Panc1 (cell line): ENCODE data around the gene PDGFD. TPM values are rescaled to one million over a fixed set of nuclear protein-coding genes. Genes with fewer than 3 reads are reported as not detected.

Experiments
- ATAC-seq: fragments of 200-7000 bp; cut with Tn5 transposase; 2 replicates; pipeline ENCODE4 v1.9.1; 2020; ENCODE audit warnings: mild to moderate bottlenecking, moderate library complexity
- BruUV-seq: library from RNA; stranded (reverse); fragments of 400-500 nt; replicated peaks from 2 replicates; lab custom pipeline; 2021; lab: Mats Ljungman, UMichigan
- CTCF ChIA-PET: fragments of 300-600 bp; sonication (Branson Sonifier 250); formaldehyde crosslinking; loops from one replicate; lab custom pipeline; 2022; ENCODE audit warnings: antibody characterized with exemption; lab: Charles Lee
- POLR2A ChIA-PET: fragments of 300-600 bp; sonication (Branson Sonifier 250); formaldehyde crosslinking; loops from one replicate; lab custom pipeline; 2022; ENCODE audit warnings: antibody characterized with exemption; lab: Charles Lee
- DNase-seq: peaks from one replicate; pipeline ENCODE4 v3.0.0-alpha.2; 2010; ENCODE audit warnings: low read depth, low spot score
- H3K27ac ChIP-seq: 2 replicates; pipeline ENCODE4 v1.5.1; 2011; ENCODE audit warnings: mild to moderate bottlenecking, low read length, inconsistent platforms
- H3K27me3 ChIP-seq: fragments of 200-500 bp; sonication (Bioruptor generic); 2 replicates; pipeline ENCODE4 v1.6.0; 2014; ENCODE audit warnings: low read length, inconsistent platforms; ENCODE audit not compliant: control insufficient read depth, insufficient read depth
- H3K36me3 ChIP-seq: fragments of 200-500 bp; sonication (Bioruptor generic); 2 replicates; pipeline ENCODE4 v1.5.1; 2014; ENCODE audit warnings: inconsistent platforms, mild to moderate bottlenecking, low read length, moderate library complexity; ENCODE audit not compliant: control insufficient read depth, insufficient read depth
- H3K4me1 ChIP-seq: 2 replicates; pipeline ENCODE4 v1.5.1; 2011; ENCODE audit warnings: inconsistent platforms, mild to moderate bottlenecking, low read length, moderate library complexity; ENCODE audit not compliant: control insufficient read depth, insufficient read depth
- H3K4me3 ChIP-seq, 2 experiments: 2 replicates each; pipeline ENCODE4 v1.5.1; 2011 to 2012; ENCODE audit warnings: low read depth in 2 of 2, low read length in 2 of 2, mild to moderate bottlenecking in 2 of 2, inconsistent platforms in 1 of 2, moderate library complexity in 1 of 2
- H3K9me3 ChIP-seq: fragments of 200-500 bp; sonication (Bioruptor generic); 2 replicates; pipeline ENCODE4 v1.5.1; 2014; ENCODE audit warnings: low read depth, mild to moderate bottlenecking, inconsistent platforms, low read length, moderate library complexity; ENCODE audit not compliant: control insufficient read depth, insufficient read depth
- CTCF ChIP-seq: fragments of 450-650 bp; IDR thresholded peaks from 2 replicates; pipeline ENCODE4 v1.5.1; 2017; ENCODE audit warnings: mild to moderate bottlenecking
- POLR2AphosphoS5 ChIP-seq: IDR thresholded peaks from 2 replicates; pipeline ENCODE4 v1.6.1; 2012; ENCODE audit warnings: mild to moderate bottlenecking, low read depth, low read length, moderate library complexity
- REST ChIP-seq, 2 experiments: IDR thresholded peaks; 2 replicates each; pipeline ENCODE4 v1.6.1; 2011 to 2012; ENCODE audit warnings: low read depth in 2 of 2, control low read depth in 1 of 2, low read length in 1 of 2, mild to moderate bottlenecking in 1 of 2, moderate library complexity in 1 of 2; ENCODE audit not compliant: insufficient read depth in 1 of 2
- SIN3A ChIP-seq: IDR thresholded peaks from 2 replicates; pipeline ENCODE4 v1.6.1; 2012; ENCODE audit warnings: low read depth, mild to moderate bottlenecking, low read length, moderate library complexity, borderline replicate concordance; ENCODE audit not compliant: insufficient read depth
- TCF7L2 ChIP-seq: IDR thresholded peaks from 2 replicates; pipeline ENCODE4 v1.6.1; 2011; ENCODE audit warnings: mild to moderate bottlenecking, low read depth, low read length, inconsistent platforms
- in situ Hi-C: cut with HindIII; loops from 2 replicates; pipeline ENCODE4 v1.10.0; 2016; ENCODE audit warnings: low sequenced_read_pairs, low pct_unique_long_range_greater_than_20kb
- intact Hi-C: fragments of 100-400 bp; cut with micrococcal nuclease; formaldehyde crosslinking; loops from one replicate; pipeline ENCODE4 v1.10.0; 2022; ENCODE audit not compliant: unreplicated experiment
- total RNA-seq: library from RNA; stranded (reverse); gene quantifications from one replicate; pipeline ENCODE4 v1.2.1, GENCODE V29; 2021; ENCODE audit not compliant: unreplicated experiment

Gene PDGFD
- total RNA-seq, 1 experiment from 2014 or later, result 1.3 TPM

GRCh38 chr11:104122011-104122635 lies 41.8 kb downstream of the PDGFD start:
- Histone ChIP-seq H3K27me3 (no peaks in the 10 kb centered on the region), H3K9me3 (no peaks in the 10 kb centered on the region; the same call in 1 of the 2 replicates), H3K27ac (no peak overlapping the region), H3K36me3 (no peaks in the 10 kb centered on the region), H3K4me1 (no peaks in the 10 kb centered on the region), H3K4me3 (no peak overlapping the region)
- BruUV-seq, result no TSS peak
- CTCF ChIA-PET, result no interaction called here
- TF ChIP-seq REST (IDR thresholded peaks at IDR 0.05; ENCODE audit: insufficient read depth in 1 of 2, low read depth in 2 of 2, low read length in 1 of 2), result no peak
- POLR2A ChIA-PET, result no interaction called here
- in situ Hi-C loops, result no loop called here
- DNase-seq (no peak), ATAC-seq (no peak)
- intact Hi-C loops, result no loop called here

DNA sequence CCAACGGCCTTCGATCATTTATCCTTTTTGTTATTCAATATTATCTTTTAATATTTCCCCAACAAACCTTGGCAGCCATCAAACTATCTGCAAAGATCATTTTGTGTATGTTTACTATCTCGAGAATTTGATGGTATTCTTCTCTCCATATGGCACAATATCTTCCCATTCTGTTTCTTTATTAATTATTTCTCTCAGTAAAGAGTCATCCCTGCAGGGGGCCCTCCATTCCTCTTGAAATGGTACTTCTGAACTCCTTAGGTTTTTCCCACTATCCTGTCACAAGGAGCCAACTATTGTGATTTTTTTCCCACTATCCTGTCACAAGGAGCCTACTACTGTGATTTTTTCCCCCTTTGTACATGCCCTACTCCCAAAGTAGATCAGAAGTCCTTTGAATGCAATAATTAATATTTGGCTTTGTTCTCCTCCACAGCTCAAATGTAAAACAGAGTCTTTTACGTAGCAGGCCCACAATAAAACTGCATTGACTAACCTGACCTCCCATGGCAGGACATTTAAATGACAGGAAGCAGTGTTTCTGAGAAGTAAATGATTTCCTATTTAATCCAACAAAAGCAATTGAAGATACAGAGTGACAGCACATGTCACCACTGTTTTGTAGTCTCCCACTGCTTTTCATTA lies 43.3 kb downstream of the PDGFD start:
- ATAC-seq (no peak), DNase-seq (no peak)
- in situ Hi-C loops, result no loop called here
- Histone ChIP-seq H3K36me3 (no peaks in the 10 kb centered on the region), H3K27ac (no peak overlapping the region), H3K27me3 (no peaks in the 10 kb centered on the region), H3K4me3 (no peak overlapping the region), H3K9me3 (no peaks in the 10 kb centered on the region; the same call in 1 of the 2 replicates), H3K4me1 (no peaks in the 10 kb centered on the region)
- intact Hi-C loops, result no loop called here
- ChIA-PET POLR2A (no interaction called here), CTCF (no interaction called here)
- TF ChIP-seq TCF7L2 (no peak), SIN3A (no peak), REST (IDR thresholded peaks at IDR 0.05; ENCODE audit: insufficient read depth in 1 of 2, low read depth in 2 of 2, low read length in 1 of 2) (no peak), POLR2AphosphoS5 (no peak), CTCF (no peak; the same call in 1 of the 2 replicates)
- BruUV-seq, result no TSS peak
